ENCODE data around the gene SHMT1.
"Not testable (repeated sequence)": the region's sequence is repeated elsewhere in the genome, so short reads cannot be mapped to it uniquely, and the experiment has no call there.

SHMT1 gene

DNA sequence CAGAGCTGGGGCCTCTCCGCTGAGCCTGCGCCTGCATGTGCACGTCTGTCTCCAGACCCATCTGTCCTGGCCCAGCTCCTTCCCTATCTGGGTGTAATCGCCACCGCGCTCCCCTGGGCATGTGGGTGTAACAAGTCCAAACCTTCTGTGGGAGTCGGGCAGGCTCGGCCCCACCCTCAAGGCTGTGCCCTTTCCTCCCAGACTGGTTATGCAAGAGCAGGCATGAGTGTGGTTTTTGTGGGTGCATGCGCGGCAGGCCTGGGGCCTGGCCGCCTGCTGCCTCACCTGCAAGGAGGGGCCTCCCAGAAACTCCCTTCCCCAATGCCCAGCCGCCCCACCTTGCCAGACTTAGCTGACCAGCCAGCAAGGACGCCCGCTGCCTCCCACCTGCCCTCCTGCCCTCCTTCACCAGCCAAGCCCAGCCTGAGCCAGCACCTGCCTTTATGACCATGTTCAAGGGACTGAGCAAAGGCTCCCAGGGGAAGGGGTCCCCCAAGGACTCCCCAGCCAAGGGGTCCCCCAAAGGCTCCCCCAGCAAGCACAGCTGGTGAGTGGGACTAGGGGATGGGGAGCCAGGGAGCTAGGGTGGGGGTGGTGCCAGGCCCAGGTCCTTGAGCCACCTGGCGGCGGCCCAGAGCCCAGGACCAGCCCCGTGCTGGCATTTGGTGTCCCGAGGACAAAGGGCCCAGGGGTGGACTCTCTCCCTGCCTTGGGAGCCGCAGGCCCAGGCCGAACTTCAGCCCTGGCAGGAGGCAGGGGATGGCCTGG lies 14.3 kb upstream of the SHMT1 start, which contains the start of gene EVPLL:
Gene EVPLL (plus strand): TSS at position 342 of the 768 bp plus-strand sequence. CDS start 3,160 bp downstream, outside the sequence.
- no peak for DNase-seq

GRCh38 chr17:18374216-18374615 lies 10.9 kb upstream of the SHMT1 start:
- no peak for DNase-seq

DNA sequence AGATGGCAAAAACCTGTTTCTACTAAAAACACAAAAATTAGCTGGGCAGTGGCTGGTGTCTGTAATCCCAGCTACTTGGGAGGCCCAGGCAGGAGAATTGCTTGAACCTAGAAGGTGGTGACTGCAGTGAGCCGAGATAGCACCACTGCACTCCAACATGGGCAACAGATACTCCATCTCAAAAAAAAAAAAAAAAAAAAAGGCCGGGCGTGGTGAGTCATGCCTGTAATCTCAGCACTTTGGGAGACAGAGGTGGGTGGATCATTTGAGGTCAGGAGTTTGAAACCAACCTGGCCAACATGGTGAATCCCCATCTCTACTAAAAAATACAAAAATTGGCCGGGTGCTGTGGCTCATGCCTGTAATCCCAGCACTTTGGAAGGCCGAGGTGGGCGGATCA lies 9.8 kb upstream of the SHMT1 start:
- not testable (repeated sequence) for DNase-seq

GRCh38 chr17:18371455-18371854 lies 8.1 kb upstream of the SHMT1 start:
- no peak for DNase-seq

DNA sequence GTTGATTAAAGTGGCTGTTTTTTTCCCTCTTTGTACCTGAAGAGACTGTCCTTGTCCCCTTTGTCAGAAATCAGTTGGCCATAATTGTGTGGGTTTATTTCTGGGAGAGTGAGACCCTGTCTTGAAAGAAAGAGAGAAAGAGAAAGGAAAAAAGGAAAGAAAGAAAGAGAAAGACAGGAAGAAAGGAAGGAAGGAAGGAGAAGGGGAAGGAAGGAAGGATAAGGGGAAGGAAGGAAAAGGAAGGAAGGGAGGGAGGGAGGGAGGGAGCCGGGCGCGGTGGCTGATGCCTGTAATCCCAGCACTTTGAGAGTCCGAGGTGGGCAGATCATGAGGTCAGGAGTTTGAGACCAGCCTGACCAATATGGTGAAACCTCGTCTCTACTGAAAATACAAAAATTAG lies 7.4 kb upstream of the SHMT1 start:
- no peak for DNase-seq

- no peak for DNase-seq
Measured at GRCh38 chr17:18368946-18369345, 5.6 kb upstream of the SHMT1 start.

- no peak for DNase-seq
Measured at GRCh38 chr17:18364166-18364565, 816 bp upstream of the SHMT1 start.

DNA sequence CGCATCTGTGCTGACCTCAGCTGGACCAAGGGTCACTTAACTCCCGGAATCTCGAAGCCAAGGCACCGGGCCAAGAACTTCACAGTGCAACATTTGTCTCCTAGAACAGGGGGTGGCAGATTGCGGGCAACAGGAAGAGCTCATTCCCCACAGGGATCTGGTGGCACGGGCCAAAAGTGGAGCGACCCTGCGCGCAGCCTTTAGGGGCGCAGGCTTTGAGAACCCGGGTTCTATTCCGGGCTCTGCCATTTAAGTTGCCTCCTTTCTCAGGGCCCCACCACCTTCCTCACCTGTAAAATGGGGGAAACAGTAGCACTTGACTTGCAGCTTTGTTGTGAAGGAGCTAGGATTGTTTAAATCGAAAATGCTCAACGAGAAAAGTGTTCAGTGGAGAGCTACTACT lies 651 bp downstream of the SHMT1 start:
- no peak for DNase-seq

DNA sequence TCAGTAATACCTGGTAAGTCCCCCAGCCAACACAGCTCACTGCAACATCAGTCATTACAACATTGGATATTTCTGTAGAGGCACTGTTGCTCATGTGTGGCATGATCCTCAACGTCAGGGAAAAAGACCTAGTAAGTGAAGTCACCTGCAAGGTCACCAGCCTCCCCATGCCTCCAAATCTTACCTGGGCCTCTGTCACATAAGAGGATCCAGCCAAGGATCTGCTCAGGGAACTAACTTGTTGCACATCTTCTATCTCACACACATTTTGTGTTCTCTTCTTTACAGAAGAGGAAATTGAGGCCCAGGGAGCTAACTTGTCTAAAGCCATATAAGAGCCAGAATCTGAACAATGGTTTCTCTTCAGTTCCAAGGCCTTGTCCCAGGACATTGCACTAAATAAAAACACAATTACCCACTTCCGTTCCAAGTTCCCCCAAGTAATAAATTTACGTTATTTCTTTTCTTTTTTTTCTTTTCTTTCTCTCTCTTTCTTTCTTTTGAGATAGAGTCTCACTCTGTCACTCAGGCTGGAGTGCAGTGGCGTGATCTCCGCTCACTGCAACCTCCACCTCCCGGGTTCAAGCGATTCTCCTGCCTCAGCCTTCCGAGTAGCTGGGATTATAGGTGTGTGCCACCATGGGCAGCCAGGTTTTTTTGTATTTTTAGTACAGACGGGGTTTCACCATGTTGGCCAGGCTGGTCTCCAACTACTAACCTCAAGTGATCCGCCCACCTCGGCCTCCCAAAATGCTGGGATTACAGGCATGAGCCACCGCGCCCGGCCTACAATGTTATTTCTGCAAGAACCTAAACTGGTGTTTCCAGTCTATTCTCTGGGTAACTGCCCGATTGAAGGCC lies 1.3 kb downstream of the SHMT1 start:
- no peak for DNase-seq

DNA sequence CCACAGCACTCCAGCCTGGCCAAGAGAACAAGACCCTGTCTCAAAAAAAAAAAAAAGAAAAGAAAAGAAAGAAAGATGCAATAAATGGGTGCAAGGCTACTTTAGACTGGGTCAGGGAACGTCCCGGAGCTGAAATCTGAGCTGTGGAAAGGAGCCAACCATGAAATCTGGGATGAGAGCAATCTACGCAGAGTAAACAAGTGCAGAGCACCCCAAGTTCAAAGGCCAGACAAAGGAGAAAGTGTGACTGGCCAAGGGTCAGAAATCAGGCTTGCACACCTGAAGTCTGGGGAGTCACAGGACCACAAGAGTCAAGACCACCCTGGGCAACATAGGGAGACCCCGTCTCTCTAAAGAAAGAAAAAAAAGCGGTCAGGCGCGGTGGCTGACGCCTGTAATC lies 2.8 kb downstream of the SHMT1 start:
- DNase-seq = no peak

DNA sequence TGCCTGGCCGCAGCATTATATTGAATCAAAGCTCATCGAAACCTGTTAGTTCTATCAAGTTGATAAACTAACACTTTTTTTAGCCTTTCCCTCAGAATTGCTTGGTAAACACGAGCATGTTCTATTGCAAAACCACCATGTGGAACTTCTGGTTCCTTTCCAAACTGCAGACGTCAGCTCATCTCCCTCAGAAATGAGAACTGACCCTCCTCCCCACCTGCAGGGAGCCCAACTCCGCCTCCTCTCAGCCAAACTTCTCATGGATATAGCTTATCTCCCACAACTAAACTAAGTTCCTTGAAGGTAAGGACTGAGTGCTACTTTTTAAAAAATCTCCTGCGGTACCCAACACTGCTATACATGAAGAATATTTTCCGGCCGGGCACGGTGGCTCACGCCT lies 6.7 kb downstream of the SHMT1 start:
- DNase-seq = no peak

- DNase-seq = no peak
Measured at GRCh38 chr17:18353541-18353940, 9.8 kb downstream of the SHMT1 start.

- no peak for DNase-seq
Measured at GRCh38 chr17:18344021-18344420, 19.3 kb downstream of the SHMT1 start.

- no peak for DNase-seq
Measured at GRCh38 chr17:18339933-18340332, 23.4 kb downstream of the SHMT1 start.

DNA sequence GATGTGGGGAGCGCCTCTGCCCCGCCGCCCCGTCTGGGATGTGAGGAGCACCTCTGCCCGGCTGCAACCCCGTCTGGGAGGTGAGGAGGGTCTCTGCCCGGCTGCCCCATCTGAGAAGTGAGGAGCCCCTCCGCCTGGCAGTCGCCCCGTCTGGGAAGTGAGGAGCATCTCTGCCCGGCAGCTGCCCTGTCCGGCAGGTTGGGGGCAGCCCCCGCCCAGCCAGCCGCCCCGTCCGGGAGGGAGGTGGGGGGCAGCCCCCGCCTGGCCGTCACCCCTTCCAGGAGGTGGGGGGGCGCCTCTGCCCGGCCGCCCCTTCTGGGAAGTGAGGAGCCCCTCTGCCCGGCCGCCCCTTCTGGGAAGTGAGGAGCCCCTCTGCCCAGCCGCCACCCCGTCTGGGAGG lies 25.2 kb downstream of the SHMT1 start:
- not testable (repeated sequence) for DNase-seq

DNA sequence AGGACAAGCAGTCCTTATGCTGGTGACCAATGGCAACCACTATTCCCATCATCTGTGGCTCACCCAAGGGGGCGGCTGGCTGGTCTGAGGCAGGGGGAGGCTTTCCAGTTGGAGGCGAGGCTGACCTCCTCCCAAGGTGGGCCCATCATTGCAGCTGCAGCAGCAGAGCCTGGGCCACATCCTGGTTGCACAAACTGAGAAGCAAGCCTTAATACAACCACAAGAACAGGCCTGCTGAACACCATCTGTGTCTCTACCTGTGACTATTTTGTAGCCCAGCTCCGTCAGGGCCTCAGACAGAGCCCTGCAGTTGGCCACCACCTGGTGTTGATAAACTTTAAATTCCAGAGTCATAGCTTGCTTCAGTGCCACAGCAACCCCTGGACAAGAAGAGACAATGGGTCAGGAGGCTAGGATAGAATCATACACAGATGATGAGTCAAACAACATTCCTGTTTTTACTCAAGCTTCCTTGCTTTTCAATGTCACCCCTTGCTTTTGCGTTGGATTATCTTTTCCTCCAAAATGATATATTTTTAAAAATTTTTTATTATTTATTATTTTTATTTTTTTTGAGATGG lies 30.4 kb downstream of the SHMT1 start:
- no peak for DNase-seq

DNA sequence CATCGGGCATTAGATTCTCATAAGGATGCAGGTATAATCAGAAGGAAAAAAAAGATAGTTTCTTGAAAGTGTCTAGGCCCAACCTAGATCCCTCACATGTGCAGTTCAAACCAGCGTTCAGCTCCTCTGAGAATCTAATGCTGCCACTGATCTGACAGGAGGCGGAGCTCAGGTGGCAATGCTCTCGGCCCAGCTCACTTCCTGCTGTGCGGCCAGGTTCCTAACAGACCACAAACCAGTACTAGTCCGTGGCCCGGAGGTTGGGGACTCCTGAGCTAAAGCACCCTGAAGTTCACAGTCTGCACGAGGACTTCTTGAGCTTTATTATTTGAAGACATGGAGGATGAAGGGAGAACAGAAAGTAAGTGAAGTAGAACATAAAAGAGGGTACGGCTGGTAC lies 31.5 kb downstream of the SHMT1 start:
- DNase-seq = no peak

DNA sequence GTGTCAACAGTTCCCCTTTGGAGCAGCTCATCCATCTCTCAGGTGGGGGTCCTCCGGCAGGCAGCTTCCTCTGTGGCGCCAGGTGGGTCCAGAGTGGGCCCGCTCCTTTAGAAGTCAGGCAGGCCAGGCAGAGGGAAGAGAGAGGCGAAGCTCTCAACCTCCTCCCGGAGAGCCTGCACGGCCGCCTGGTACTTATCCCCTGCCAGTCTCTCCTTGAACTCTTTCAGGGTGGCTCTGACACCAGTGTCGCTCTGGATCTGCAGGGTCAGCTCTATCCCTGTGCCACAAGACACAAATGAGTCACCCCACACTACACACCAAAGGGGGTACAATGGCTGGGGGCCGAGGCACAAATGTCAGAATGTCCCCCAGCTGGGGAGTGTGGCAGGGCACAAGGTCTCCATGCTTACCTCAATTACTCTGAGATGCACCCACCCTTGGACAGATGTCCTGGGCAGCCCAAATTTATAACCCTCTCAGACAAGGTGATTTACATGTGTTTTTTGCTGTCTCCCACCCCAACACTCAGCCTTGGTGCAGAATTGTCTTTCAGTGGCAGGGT lies 34.6 kb downstream of the SHMT1 start:
- DNase-seq = no peak

DNA sequence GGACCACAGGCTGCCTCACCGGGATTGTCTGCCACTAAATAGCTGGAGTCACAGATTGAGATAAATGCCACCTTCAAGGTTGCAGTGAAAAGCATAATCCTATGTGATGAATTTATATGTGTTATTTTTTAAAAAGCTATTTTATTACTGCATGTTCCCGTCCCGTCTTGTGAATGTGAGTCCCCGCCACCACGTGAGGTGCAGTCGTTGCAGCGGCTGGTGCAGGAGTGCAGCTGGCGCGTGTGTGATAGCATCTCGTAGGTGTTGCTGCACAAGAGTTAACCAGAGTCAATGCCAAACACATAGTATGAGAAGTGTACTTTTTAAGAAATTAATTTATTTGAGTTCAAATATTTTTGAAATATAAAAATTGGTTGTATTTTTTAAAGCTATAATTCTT lies 35.8 kb downstream of the SHMT1 start:
- DNase-seq = no peak

GRCh38 chr17:18327093-18327492 lies 36.3 kb downstream of the SHMT1 start:
- DNase-seq = no peak

DNA sequence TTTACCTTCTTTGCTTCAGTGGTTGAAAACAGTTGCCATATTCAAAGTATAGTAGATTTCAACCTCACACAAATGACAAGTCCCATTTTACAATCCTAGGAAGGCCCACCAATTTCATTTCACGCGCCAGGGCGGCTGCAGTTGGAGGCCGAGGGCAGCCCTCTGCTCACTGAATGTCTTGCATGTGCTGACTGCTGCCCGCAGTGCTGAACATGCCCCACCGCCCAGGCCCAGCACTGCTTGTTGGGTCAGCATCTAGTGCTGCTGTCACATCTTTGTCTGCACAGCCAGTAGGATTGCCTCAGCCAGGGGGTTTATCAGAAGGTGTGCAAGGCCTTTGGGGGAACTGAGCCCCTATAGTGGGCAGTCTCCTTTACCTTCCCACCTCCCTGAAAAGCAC lies 36.8 kb downstream of the SHMT1 start:
- DNase-seq = no peak

- DNase-seq = no peak
Measured at GRCh38 chr17:18326039-18326438, 37.3 kb downstream of the SHMT1 start.

Measured in stimulated activated CD4-positive, alpha-beta T cell treated with anti-CD3 and anti-CD28 coated beads, Interleukin-12 subunit alpha, Interleukin-12 subunit beta, amount 100 ng/mL, for 4 hours (primary cell).